A549 (cell line): ENCODE results near the gene OR9G1.

Experiments
- CTCF ChIP-seq: fragments of >200 bp; sonication (Bioruptor Twin); formaldehyde crosslinking; IDR thresholded peaks from 3 replicates; pipeline ENCODE4 v1.5.1; 2016
- ESRRA ChIP-seq: fragments of 150-350 bp; IDR thresholded peaks from 2 replicates; pipeline ENCODE4 v1.6.1; 2014; ENCODE audit warnings: mild to moderate bottlenecking, low read length, borderline replicate concordance
- POLR2A ChIP-seq: IDR thresholded peaks from 2 replicates; pipeline ENCODE4 v1.6.1; 2012; ENCODE audit warnings: mild to moderate bottlenecking, low read length
- RFX5 ChIP-seq: fragments of 450-650 bp; IDR thresholded peaks from 2 replicates; pipeline ENCODE4 v1.7.1; 2014; ENCODE audit warnings: antibody characterized with exemption, mild to moderate bottlenecking, moderate library complexity
- SMC3 ChIP-seq: fragments of >200 bp; sonication (Bioruptor Twin); formaldehyde crosslinking; IDR thresholded peaks from 3 replicates; pipeline ENCODE4 v1.6.1; 2018; ENCODE audit warnings: inconsistent platforms
- ZC3H11A ChIP-seq: fragments of 450-650 bp; IDR thresholded peaks from 2 replicates; pipeline ENCODE4 v1.6.1; 2014; ENCODE audit warnings: antibody characterized with exemption, mild to moderate bottlenecking
- TF ChIP-seq, protein P1 (sequence below): fragments of >200 bp; sonication (Bioruptor Twin); formaldehyde crosslinking; IDR thresholded peaks from 2 replicates; pipeline ENCODE4 v1.6.1; 2016

DNA sequence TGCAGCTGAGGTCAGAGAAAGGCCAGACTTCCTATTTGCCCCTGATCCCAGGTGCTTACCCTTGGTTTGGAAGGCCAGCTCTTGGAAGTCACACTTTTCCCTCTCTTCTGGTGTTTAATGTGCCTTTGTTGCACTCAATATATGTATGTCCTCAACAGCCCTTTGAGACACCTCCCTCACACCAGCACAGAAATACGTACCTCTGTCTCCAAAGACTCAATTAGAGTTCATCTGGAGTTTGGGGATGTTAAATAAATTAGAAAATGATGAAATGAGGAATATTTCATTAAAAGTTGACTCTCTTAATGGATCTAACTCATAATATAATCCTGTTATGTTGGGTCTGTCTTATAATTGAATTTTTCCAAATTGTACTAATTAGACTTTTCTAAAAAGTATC lies 49.7 kb downstream of the OR9G1 start, which contains the start of gene OR9G4:
- TF ChIP-seq ZC3H11A = no peak
- TF ChIP-seq RFX5 = no peak
- TF ChIP-seq ESRRA = no peak
- no peak for TF ChIP-seq CTCF
- no peak for TF ChIP-seq POLR2A
- TF ChIP-seq SMC3 = no peak
- TF ChIP-seq, protein P1, sequence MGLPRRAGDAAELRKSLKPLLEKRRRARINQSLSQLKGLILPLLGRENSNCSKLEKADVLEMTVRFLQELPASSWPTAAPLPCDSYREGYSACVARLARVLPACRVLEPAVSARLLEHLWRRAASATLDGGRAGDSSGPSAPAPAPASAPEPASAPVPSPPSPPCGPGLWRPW = no peak
